Activated CD8-positive, alpha-beta T cell treated with anti-CD3 and anti-CD28 coated beads for 36 hours (primary cell): ENCODE measurements around the gene U2AF2. TPM values are rescaled to one million over a fixed set of nuclear protein-coding genes. Genes with fewer than 3 reads are reported as not detected.

Source experiments
- ATAC-seq: fragments of 200-7000 bp; cut with Tn5 transposase; one replicate; pipeline ENCODE4 v1.10.0; 2021; ENCODE audit warnings: mild to moderate bottlenecking, moderate library complexity
- CTCF ChIA-PET: fragments of 350-600 bp; sonication (Branson Sonifier 250); formaldehyde crosslinking; loops from one replicate; lab custom pipeline; 2021; ENCODE audit warnings: antibody characterized with exemption; lab: Charles Lee
- POLR2A ChIA-PET: fragments of 350-600 bp; sonication (Branson Sonifier 250); formaldehyde crosslinking; loops from one replicate; lab custom pipeline; 2021; ENCODE audit warnings: antibody characterized with exemption; lab: Charles Lee
- DNase-seq: peaks from one replicate; pipeline ENCODE4 v3.0.0-alpha.2; 2020
- H3K27ac Mint-ChIP-seq: one replicate; pipeline ENCODE4 v1.8.0; 2021; ENCODE audit warnings: mild to moderate bottlenecking, mixed read lengths
- H3K27me3 Mint-ChIP-seq: one replicate; pipeline ENCODE4 v1.8.0; 2021; ENCODE audit warnings: mixed read lengths
- H3K36me3 Mint-ChIP-seq: one replicate; pipeline ENCODE4 v1.8.0; 2021; ENCODE audit warnings: low read depth, mixed read lengths
- H3K4me1 Mint-ChIP-seq: one replicate; pipeline ENCODE4 v1.8.0; 2021; ENCODE audit warnings: low read depth, mixed read lengths
- H3K4me3 Mint-ChIP-seq: one replicate; pipeline ENCODE4 v1.8.0; 2021; ENCODE audit warnings: mild to moderate bottlenecking, moderate library complexity, mixed read lengths
- H3K9me3 Mint-ChIP-seq: one replicate; pipeline ENCODE4 v1.8.0; 2021; ENCODE audit warnings: mixed read lengths
- intact Hi-C: fragments of 100-400 bp; cut with micrococcal nuclease; formaldehyde crosslinking; loops from one replicate; pipeline ENCODE4 v1.10.0; 2022
- total RNA-seq, 2 experiments: library from RNA; stranded (reverse); gene quantifications; one replicate each; pipeline ENCODE4 v1.2.3, GENCODE V29; 2021
- TF ChIP-seq, protein P1 (sequence below): fragments of 200-600 bp; IDR thresholded peaks from one replicate; pipeline ENCODE4 v1.8.0; 2022; ENCODE audit warnings: antibody characterized with exemption, mild to moderate bottlenecking

The U2AF2 gene
- total RNA-seq, 2 experiments from 2014 or later = 304 to 306 TPM

DNA sequence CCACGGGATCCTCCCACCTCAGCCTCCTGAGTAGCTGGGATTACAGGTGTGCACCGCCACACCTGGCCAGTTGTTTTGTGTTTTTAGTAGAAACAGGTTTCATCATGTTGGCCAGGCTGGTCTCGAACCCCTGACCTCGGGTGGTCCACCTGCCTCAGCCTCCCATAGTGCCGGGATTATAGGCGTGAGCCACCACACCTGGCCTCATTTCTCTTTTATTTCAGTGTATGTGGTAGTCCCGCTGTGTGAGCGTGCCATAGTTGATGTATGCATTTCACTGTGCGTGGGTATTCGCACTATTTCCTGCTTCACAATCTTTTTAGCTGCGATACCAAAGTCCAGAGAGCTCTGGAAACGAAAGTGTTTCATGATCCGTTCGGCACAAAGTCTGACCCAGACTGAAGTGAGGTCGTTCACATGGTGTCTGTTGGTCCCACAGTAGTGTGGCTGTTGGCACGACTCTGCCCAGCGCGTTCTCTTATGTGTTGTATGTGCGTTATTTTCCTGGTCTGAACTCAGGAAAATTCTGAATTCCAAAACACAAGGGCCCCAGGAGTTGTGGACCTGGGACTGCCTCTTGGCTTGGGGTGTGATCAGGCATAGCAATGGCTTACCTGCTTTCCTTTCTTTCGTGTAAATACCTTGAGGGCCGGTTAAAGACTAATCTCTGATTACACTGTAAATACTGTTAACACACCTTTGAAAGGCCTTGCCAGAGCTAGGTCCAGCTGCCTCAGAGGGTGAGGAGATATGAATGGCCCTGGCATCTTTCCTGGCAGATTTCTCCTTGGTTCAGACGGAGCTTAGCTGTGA, 28.8 kb downstream of the U2AF2 start:
- no peak overlapping the region for H3K27ac Mint-ChIP-seq
- no peak overlapping the region for H3K4me3 Mint-ChIP-seq
- CTCF ChIA-PET = no interaction called here
- intact Hi-C loops = no loop called here
- DNase-seq (no peak), ATAC-seq (no peak)
- TF ChIP-seq, protein P1, sequence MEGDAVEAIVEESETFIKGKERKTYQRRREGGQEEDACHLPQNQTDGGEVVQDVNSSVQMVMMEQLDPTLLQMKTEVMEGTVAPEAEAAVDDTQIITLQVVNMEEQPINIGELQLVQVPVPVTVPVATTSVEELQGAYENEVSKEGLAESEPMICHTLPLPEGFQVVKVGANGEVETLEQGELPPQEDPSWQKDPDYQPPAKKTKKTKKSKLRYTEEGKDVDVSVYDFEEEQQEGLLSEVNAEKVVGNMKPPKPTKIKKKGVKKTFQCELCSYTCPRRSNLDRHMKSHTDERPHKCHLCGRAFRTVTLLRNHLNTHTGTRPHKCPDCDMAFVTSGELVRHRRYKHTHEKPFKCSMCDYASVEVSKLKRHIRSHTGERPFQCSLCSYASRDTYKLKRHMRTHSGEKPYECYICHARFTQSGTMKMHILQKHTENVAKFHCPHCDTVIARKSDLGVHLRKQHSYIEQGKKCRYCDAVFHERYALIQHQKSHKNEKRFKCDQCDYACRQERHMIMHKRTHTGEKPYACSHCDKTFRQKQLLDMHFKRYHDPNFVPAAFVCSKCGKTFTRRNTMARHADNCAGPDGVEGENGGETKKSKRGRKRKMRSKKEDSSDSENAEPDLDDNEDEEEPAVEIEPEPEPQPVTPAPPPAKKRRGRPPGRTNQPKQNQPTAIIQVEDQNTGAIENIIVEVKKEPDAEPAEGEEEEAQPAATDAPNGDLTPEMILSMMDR = no peak
- peaks cover 28% of the 10 kb centered on the region for H3K4me1 Mint-ChIP-seq
- POLR2A ChIA-PET = no interaction called here
- no peaks in the 10 kb centered on the region for H3K27me3 Mint-ChIP-seq
- no peaks in the 10 kb centered on the region for H3K9me3 Mint-ChIP-seq
- peaks cover 18% of the 10 kb centered on the region for H3K36me3 Mint-ChIP-seq

DNA sequence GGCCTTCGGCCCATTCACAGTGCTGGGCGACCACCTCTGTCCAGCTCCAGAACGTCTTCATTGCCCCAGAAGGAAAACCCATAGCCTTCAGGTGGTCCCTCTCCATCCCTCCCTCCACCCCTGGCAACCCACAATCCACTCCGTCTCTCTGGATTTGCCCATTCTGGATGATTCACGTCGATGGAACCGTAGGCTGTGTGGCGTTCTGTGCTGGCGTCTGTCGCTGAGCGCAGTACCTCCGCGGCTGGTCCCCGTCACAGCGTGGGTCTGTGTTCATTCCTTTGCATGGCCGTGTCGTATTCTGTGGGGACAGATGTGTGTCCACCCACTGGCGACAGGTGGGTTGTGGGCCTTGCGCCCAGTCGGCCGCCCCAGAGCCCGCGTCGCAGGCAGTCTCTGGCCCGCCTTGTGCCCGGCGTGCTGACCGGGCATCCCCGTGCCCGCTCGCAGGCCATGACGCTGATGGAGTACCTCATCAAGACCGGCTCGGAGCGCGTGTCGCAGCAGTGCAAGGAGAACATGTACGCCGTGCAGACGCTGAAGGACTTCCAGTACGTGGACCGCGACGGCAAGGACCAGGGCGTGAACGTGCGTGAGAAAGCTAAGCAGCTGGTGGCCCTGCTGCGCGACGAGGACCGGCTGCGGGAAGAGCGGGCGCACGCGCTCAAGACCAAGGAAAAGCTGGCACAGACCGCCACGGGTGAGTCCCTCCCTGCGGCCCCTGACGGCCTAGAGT, 30.3 kb downstream of the U2AF2 start:
- H3K4me1 Mint-ChIP-seq = peaks cover 13% of the 10 kb centered on the region
- no peak overlapping the region for H3K4me3 Mint-ChIP-seq
- no peak for ATAC-seq
- DNase-seq = no peak
- CTCF ChIA-PET = no interaction called here
- H3K27ac Mint-ChIP-seq = no peak overlapping the region
- TF ChIP-seq, protein P1 = no peak
- POLR2A ChIA-PET = no interaction called here
- intact Hi-C loops = no loop called here
- no peaks in the 10 kb centered on the region for H3K27me3 Mint-ChIP-seq
- no peaks in the 10 kb centered on the region for H3K9me3 Mint-ChIP-seq
- H3K36me3 Mint-ChIP-seq = peaks cover 9% of the 10 kb centered on the region

DNA sequence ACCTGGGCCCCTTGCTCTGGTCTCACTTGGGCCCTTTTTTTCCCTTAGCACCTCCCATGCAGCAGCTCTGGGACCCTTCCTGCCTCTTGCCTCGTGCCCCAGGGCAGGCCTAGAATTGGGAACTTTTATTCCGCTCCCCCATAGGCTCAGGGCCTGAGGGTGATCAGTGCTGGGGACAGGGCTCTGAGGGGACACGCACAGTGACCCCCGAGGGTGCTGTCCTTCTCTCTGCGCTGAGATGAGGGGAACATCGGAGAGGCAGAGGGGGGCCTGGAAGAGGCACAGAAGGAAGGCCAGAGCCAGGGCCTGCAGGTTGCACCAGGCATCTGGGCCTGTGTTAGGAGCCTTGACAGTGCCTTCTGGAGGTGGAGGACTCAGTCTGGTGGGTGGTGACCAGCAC, 30.9 kb downstream of the U2AF2 start:
- no peak overlapping the region for H3K27ac Mint-ChIP-seq
- intact Hi-C loops = no loop called here
- H3K27me3 Mint-ChIP-seq = no peaks in the 10 kb centered on the region
- DNase-seq = no peak
- ATAC-seq = no peak
- H3K36me3 Mint-ChIP-seq = peaks cover 9% of the 10 kb centered on the region
- POLR2A ChIA-PET = no interaction called here
- no peaks in the 10 kb centered on the region for H3K9me3 Mint-ChIP-seq
- TF ChIP-seq, protein P1 = no peak
- H3K4me3 Mint-ChIP-seq = no peak overlapping the region
- peaks cover 11% of the 10 kb centered on the region for H3K4me1 Mint-ChIP-seq
- CTCF ChIA-PET = no interaction called here

DNA sequence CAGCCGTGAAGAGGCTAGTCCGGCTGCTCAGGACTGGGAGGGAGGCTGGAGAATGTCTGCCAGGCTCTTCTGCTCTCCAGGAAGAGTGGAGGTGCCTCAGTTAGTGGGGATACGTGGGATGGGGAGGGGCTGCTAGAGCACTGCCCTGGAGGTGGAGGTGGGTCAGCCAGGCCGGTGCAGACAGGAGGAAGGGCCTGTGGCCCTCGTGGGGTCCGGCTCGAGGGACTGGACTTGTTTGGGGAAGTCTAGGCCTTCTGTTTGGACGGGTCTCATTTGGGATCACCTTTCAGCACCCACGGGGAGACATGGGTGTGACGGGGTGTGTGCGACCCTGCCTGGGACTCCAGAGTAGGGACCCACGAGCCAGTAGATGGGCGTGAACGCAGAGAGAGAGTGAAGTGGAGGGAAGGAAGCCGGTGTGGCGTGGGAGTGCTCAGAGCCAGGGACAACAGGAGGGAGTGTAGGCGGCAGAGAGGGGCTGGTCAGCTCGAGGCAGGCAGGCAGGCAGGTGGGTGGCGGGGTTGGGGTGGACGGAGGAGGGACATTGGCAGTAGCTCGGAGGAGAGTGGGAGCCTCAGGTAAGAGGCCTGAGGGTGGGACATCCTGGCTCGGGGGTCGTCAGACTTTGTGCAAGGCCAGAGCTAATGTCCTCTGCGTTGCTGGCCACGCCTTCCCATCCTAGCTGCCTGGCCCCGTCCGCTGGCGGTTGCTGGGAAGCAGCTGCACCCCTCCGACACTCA, 31.6 kb downstream of the U2AF2 start:
- TF ChIP-seq, protein P1 = no peak
- peaks cover 11% of the 10 kb centered on the region for H3K4me1 Mint-ChIP-seq
- intact Hi-C loops = no loop called here

More for the DNA sequence above, 31.6 kb downstream of the U2AF2 start:
- POLR2A ChIA-PET = no interaction called here
- H3K27me3 Mint-ChIP-seq = no peaks in the 10 kb centered on the region
- H3K4me3 Mint-ChIP-seq = no peak overlapping the region
- H3K9me3 Mint-ChIP-seq = no peaks in the 10 kb centered on the region
- CTCF ChIA-PET = no interaction called here
- no peak overlapping the region for H3K27ac Mint-ChIP-seq
- ATAC-seq (no peak), DNase-seq (no peak)
- H3K36me3 Mint-ChIP-seq = peaks cover 8% of the 10 kb centered on the region
